Measurements from ENCODE around the gene CSNK2A3. TPM values are rescaled to one million over a fixed set of nuclear protein-coding genes. Genes with fewer than 3 reads are reported as not detected.

The CSNK2A3 gene
- total RNA-seq, 1 experiment from 2014 or later = 1.4 TPM

- Mint-ChIP-seq H3K27me3 (ENCODE audit: low read depth) (no peaks in the 10 kb centered on the region), H3K4me1 (peaks cover 7% of the 10 kb centered on the region), H3K27ac (no peak overlapping the region), H3K36me3 (no peaks in the 10 kb centered on the region), H3K4me3 (no peak overlapping the region), H3K9me3 (no peaks in the 10 kb centered on the region)
- ATAC-seq (no peak), DNase-seq (ENCODE audit: low spot score) (no peak)
- TF ChIP-seq, protein P1, sequence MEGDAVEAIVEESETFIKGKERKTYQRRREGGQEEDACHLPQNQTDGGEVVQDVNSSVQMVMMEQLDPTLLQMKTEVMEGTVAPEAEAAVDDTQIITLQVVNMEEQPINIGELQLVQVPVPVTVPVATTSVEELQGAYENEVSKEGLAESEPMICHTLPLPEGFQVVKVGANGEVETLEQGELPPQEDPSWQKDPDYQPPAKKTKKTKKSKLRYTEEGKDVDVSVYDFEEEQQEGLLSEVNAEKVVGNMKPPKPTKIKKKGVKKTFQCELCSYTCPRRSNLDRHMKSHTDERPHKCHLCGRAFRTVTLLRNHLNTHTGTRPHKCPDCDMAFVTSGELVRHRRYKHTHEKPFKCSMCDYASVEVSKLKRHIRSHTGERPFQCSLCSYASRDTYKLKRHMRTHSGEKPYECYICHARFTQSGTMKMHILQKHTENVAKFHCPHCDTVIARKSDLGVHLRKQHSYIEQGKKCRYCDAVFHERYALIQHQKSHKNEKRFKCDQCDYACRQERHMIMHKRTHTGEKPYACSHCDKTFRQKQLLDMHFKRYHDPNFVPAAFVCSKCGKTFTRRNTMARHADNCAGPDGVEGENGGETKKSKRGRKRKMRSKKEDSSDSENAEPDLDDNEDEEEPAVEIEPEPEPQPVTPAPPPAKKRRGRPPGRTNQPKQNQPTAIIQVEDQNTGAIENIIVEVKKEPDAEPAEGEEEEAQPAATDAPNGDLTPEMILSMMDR (IDR thresholded peaks at IDR 0.05) = no peak
- TF ChIP-seq, protein P2, sequence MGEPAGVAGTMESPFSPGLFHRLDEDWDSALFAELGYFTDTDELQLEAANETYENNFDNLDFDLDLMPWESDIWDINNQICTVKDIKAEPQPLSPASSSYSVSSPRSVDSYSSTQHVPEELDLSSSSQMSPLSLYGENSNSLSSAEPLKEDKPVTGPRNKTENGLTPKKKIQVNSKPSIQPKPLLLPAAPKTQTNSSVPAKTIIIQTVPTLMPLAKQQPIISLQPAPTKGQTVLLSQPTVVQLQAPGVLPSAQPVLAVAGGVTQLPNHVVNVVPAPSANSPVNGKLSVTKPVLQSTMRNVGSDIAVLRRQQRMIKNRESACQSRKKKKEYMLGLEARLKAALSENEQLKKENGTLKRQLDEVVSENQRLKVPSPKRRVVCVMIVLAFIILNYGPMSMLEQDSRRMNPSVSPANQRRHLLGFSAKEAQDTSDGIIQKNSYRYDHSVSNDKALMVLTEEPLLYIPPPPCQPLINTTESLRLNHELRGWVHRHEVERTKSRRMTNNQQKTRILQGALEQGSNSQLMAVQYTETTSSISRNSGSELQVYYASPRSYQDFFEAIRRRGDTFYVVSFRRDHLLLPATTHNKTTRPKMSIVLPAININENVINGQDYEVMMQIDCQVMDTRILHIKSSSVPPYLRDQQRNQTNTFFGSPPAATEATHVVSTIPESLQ (CRISPR knock-in tag; IDR thresholded peaks at IDR 0.05) = no peak
- TF ChIP-seq, protein P3, sequence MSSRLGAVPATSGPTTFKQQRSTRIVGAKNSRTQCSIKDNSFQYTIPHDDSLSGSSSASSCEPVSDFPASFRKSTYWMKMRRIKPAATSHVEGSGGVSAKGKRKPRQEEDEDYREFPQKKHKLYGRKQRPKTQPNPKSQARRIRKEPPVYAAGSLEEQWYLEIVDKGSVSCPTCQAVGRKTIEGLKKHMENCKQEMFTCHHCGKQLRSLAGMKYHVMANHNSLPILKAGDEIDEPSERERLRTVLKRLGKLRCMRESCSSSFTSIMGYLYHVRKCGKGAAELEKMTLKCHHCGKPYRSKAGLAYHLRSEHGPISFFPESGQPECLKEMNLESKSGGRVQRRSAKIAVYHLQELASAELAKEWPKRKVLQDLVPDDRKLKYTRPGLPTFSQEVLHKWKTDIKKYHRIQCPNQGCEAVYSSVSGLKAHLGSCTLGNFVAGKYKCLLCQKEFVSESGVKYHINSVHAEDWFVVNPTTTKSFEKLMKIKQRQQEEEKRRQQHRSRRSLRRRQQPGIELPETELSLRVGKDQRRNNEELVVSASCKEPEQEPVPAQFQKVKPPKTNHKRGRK (CRISPR knock-in tag; IDR thresholded peaks at IDR 0.05; ENCODE audit: borderline replicate concordance) = no peak
- TF ChIP-seq ZNF121 (CRISPR knock-in tag; IDR thresholded peaks at IDR 0.05) = no peak
- TF ChIP-seq RORB (CRISPR knock-in tag; IDR thresholded peaks at IDR 0.05) = no peak
- no peak for TF ChIP-seq CBFB (CRISPR knock-in tag; IDR thresholded peaks at IDR 0.05; ENCODE audit: low read depth)
- TF ChIP-seq, protein P4, sequence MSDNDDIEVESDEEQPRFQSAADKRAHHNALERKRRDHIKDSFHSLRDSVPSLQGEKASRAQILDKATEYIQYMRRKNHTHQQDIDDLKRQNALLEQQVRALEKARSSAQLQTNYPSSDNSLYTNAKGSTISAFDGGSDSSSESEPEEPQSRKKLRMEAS (CRISPR knock-in tag; IDR thresholded peaks at IDR 0.05) = no peak
- no peak for TF ChIP-seq ZNF396 (CRISPR knock-in tag; IDR thresholded peaks at IDR 0.05; ENCODE audit: borderline replicate concordance)
- ChIA-PET POLR2A (no interaction called here), CTCF (no interaction called here)
Observed at GRCh38 chr11:11309906-11310305, 43.1 kb downstream of the CSNK2A3 start.

DNA sequence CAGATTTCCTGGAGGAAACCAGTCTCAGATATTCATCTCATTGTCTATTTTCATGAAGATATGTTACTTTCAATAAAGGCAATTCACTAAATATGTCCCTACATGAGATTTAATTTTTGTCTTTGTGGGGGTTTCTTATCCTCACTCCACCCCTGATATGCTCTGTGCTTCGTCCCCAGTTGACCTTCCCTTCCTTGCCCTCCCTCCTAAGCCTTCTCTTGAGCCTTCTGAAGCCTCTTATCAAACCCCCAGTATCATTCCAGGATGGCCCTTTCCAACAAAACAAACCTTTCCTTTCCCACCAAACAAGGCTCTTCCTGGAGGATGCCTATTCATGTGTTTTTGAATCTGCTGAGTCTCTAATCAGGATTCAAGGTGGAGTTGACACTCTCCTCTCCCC, 44.8 kb downstream of the CSNK2A3 start:
- no peaks in the 10 kb centered on the region for H3K27me3 Mint-ChIP-seq (ENCODE audit: low read depth)
- POLR2A ChIA-PET = no interaction called here
- H3K27ac Mint-ChIP-seq = no peak overlapping the region
- TF ChIP-seq E2F1 (CRISPR knock-in tag; IDR thresholded peaks at IDR 0.05) (no peak), SMAD3 (CRISPR knock-in tag; IDR thresholded peaks at IDR 0.05; ENCODE audit: borderline replicate concordance) (no peak), GTF2I (CRISPR knock-in tag; conservative IDR thresholded peaks at IDR 0.05) (no peak), NFATC4 (CRISPR knock-in tag; IDR thresholded peaks at IDR 0.05) (no peak), ZNF416 (CRISPR knock-in tag; IDR thresholded peaks at IDR 0.05) (no peak), PRRX2 (CRISPR knock-in tag; IDR thresholded peaks at IDR 0.05) (no peak), NFE2L1 (CRISPR knock-in tag; IDR thresholded peaks at IDR 0.05) (no peak), ZNF263 (CRISPR knock-in tag; IDR thresholded peaks at IDR 0.05; ENCODE audit: low read depth) (no peak), RORB (CRISPR knock-in tag; IDR thresholded peaks at IDR 0.05) (no peak), ZNF423 (CRISPR knock-in tag; IDR thresholded peaks at IDR 0.05) (no peak)
- TF ChIP-seq, protein P5, sequence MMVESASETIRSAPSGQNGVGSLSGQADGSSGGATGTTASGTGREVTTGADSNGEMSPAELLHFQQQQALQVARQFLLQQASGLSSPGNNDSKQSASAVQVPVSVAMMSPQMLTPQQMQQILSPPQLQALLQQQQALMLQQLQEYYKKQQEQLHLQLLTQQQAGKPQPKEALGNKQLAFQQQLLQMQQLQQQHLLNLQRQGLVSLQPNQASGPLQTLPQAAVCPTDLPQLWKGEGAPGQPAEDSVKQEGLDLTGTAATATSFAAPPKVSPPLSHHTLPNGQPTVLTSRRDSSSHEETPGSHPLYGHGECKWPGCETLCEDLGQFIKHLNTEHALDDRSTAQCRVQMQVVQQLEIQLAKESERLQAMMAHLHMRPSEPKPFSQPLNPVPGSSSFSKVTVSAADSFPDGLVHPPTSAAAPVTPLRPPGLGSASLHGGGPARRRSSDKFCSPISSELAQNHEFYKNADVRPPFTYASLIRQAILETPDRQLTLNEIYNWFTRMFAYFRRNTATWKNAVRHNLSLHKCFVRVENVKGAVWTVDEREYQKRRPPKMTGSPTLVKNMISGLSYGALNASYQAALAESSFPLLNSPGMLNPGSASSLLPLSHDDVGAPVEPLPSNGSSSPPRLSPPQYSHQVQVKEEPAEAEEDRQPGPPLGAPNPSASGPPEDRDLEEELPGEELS (CRISPR knock-in tag; IDR thresholded peaks at IDR 0.05) = no peak
- TF ChIP-seq, protein P6, sequence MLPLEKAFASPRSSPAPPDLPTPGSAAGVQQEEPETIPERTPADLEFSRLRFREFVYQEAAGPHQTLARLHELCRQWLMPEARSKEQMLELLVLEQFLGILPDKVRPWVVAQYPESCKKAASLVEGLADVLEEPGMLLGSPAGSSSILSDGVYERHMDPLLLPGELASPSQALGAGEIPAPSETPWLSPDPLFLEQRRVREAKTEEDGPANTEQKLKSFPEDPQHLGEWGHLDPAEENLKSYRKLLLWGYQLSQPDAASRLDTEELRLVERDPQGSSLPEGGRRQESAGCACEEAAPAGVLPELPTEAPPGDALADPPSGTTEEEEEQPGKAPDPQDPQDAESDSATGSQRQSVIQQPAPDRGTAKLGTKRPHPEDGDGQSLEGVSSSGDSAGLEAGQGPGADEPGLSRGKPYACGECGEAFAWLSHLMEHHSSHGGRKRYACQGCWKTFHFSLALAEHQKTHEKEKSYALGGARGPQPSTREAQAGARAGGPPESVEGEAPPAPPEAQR (CRISPR knock-in tag; IDR thresholded peaks at IDR 0.05) = no peak
- H3K36me3 Mint-ChIP-seq = no peaks in the 10 kb centered on the region
- DNase-seq (ENCODE audit: low spot score) (no peak), ATAC-seq (no peak)
- peaks cover 7% of the 10 kb centered on the region for H3K4me1 Mint-ChIP-seq
- no peak overlapping the region for H3K4me3 Mint-ChIP-seq
- no peaks in the 10 kb centered on the region for H3K9me3 Mint-ChIP-seq
- CTCF ChIA-PET = no interaction called here
